Mesothelial cell of epicardium (in vitro differentiated cells): ENCODE measurements around the gene MARCHF10. TPM values are rescaled to one million over a fixed set of nuclear protein-coding genes. Genes with fewer than 3 reads are reported as not detected.

Experiments used
- DNase-seq, 2 experiments: peaks; one replicate each; pipeline ENCODE4 v3.0.0; 2021; ENCODE audit warnings: low spot score in 2 of 2; ENCODE audit not compliant: unreplicated experiment in 2 of 2
- H3K27ac Mint-ChIP-seq: 2 replicates; pipeline ENCODE4 v1.8.0; 2021; ENCODE audit warnings: mixed read lengths
- H3K27me3 Mint-ChIP-seq: 2 replicates; pipeline ENCODE4 v1.8.0; 2021; ENCODE audit warnings: low read depth, mixed read lengths
- H3K36me3 Mint-ChIP-seq: 2 replicates; pipeline ENCODE4 v1.8.0; 2021; ENCODE audit warnings: mixed read lengths
- H3K4me1 Mint-ChIP-seq: 2 replicates; pipeline ENCODE4 v1.8.0; 2021; ENCODE audit warnings: mixed read lengths
- H3K4me3 Mint-ChIP-seq: 2 replicates; pipeline ENCODE4 v1.8.0; 2021; ENCODE audit warnings: mild to moderate bottlenecking, moderate library complexity, mixed read lengths
- H3K9me3 Mint-ChIP-seq: 2 replicates; pipeline ENCODE4 v1.8.0; 2021; ENCODE audit warnings: mixed read lengths
- total RNA-seq: library from RNA; stranded (reverse); gene quantifications from 3 replicates; pipeline ENCODE4 v1.2.1, GENCODE V29; 2021
- TF ChIP-seq, protein P1 (sequence below): fragments of 200-600 bp; sonication (generic); IDR thresholded peaks from one replicate; pipeline ENCODE4 v1.5.0; 2021; ENCODE audit warnings: antibody characterized with exemption; ENCODE audit not compliant: unreplicated experiment

Gene MARCHF10
- total RNA-seq, 1 donor from 2014 or later = 1.1 TPM

DNA sequence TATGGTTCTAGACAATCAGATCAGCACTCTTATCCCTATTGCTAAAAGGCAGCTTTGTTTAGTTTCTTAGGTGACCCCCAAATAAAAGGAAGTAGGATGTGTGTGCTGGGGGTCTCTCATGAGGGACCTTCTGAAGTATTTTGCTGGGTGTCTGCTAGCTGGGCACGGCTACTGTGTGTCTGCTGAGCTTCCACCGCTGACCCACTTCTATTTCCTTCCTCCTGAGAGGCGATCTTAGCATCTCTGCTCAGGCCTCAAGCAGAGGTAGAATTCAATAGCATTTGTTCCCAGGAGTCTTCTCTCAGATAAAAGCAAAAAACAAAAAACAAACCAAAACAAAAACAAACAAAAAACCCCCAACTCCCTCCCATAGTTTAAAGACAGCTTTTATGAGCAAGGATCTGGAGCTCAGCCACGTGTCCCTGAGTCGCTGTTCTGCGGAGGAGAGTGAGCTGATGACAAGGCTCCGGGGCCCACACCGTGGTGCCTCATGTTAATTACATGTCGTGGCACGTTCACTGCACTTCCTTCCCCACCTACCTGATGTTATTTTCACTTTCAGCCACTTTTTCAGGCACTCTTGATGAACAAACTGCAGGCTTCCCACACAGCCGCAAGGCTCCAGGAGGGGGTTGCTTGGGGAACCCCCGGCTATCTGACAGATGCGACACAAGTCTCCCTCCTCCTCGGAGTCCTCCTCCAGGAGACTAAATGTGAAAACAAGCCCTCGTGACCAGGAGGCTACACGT lies 83.5 kb downstream of the MARCHF10 start:
- Mint-ChIP-seq H3K27me3 (no peaks in the 10 kb centered on the region), H3K9me3 (peaks cover 7% of the 10 kb centered on the region), H3K4me1 (peaks cover 42% of the 10 kb centered on the region), H3K36me3 (peaks cover 6% of the 10 kb centered on the region), H3K27ac (peak overlapping the region; percentile 91), H3K4me3 (no peak overlapping the region)
- TF ChIP-seq, protein P1, sequence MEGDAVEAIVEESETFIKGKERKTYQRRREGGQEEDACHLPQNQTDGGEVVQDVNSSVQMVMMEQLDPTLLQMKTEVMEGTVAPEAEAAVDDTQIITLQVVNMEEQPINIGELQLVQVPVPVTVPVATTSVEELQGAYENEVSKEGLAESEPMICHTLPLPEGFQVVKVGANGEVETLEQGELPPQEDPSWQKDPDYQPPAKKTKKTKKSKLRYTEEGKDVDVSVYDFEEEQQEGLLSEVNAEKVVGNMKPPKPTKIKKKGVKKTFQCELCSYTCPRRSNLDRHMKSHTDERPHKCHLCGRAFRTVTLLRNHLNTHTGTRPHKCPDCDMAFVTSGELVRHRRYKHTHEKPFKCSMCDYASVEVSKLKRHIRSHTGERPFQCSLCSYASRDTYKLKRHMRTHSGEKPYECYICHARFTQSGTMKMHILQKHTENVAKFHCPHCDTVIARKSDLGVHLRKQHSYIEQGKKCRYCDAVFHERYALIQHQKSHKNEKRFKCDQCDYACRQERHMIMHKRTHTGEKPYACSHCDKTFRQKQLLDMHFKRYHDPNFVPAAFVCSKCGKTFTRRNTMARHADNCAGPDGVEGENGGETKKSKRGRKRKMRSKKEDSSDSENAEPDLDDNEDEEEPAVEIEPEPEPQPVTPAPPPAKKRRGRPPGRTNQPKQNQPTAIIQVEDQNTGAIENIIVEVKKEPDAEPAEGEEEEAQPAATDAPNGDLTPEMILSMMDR = no peak
- DNase-seq = no peak

DNA sequence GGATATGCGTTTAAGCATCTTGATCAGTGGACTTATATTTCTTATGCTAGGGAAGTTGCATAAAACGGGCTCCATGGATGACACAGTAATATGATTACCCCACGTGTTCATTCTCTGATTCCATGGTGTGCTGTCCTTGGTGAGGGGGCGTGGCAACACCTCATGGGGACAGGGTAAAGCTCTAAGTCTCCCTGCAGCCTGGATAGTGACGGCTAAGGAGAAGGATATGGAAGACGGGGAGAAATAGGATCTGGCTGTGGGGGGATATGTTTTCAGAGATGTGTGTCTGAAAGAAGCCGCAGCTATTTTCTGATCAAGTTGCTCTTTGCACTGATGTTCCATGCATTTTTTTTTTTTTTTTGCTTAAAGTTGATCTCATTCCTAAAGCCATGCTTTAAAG lies 84.3 kb downstream of the MARCHF10 start:
- Mint-ChIP-seq H3K36me3 (peaks cover 9% of the 10 kb centered on the region), H3K9me3 (peaks cover 11% of the 10 kb centered on the region), H3K4me1 (peaks cover 44% of the 10 kb centered on the region), H3K4me3 (no peak overlapping the region), H3K27me3 (no peaks in the 10 kb centered on the region), H3K27ac (peak overlapping the region; percentile 55)
- TF ChIP-seq, protein P1 = no peak
- DNase-seq = no peak

DNA sequence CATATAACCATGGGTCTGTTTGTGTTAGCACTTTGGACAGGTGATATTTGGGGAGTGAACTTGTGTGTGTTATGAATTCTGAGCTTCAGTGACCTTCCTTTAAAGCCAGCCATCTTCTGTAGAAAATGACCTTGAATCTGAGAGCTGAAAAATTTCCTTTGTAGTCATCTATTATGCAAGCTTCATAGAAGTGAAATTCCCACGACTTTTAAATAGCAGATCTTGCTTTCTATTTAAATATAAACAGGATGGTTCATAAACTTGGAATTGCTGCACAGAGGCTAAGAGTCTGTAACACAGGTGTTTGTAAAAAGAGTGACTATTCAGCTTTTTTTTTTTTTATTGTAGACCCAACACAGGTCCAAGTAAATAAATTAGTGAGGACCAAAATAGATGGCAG lies 85.5 kb downstream of the MARCHF10 start:
- no peak overlapping the region for H3K4me3 Mint-ChIP-seq
- H3K36me3 Mint-ChIP-seq = peaks cover 9% of the 10 kb centered on the region
- peaks cover 51% of the 10 kb centered on the region for H3K4me1 Mint-ChIP-seq
- no peak for DNase-seq
- TF ChIP-seq, protein P1 = no peak
- peaks cover 11% of the 10 kb centered on the region for H3K9me3 Mint-ChIP-seq
- no peaks in the 10 kb centered on the region for H3K27me3 Mint-ChIP-seq
- H3K27ac Mint-ChIP-seq = peak overlapping the region; percentile 64

DNA sequence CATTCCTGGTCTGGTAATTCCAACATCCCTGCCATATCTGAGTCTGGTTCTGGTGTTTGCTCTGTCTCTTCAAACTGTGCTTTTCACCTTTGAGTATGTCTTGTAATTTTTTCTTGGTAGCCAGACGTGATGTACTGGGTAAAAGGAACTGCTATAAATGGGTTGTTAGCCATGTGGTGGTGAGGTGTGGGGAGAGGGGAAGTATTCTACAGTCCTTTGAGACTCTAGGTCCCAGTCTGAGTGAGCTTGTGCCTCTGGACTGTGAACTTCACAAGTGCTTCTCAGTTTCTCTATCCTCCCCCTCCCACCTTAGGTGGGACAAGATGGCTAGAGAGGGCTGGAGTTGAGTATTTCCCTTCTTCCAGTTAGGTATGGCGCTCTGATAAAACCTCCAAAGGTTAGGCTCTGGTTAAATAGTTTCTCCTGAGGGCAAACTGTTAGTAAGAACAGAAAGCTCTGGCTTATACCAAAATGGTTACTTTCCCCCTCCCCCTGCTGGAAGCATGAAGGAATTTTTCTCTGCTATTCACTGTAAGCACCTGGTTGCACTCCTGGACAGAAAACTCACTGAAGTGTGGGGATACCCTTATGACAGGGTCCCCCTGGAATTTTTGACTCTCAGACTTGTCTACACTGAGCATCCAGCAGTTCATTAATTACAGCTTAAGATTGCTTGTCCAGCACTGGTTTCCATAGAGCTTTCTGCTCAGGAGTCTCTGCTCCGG lies 87.8 kb downstream of the MARCHF10 start:
- DNase-seq = no peak
- H3K36me3 Mint-ChIP-seq = peaks cover 9% of the 10 kb centered on the region
- H3K27me3 Mint-ChIP-seq = no peaks in the 10 kb centered on the region
- H3K4me1 Mint-ChIP-seq = peaks cover 38% of the 10 kb centered on the region
- H3K27ac Mint-ChIP-seq = no peak overlapping the region
- H3K9me3 Mint-ChIP-seq = peaks cover 11% of the 10 kb centered on the region
- H3K4me3 Mint-ChIP-seq = no peak overlapping the region
- TF ChIP-seq, protein P1 = no peak

DNA sequence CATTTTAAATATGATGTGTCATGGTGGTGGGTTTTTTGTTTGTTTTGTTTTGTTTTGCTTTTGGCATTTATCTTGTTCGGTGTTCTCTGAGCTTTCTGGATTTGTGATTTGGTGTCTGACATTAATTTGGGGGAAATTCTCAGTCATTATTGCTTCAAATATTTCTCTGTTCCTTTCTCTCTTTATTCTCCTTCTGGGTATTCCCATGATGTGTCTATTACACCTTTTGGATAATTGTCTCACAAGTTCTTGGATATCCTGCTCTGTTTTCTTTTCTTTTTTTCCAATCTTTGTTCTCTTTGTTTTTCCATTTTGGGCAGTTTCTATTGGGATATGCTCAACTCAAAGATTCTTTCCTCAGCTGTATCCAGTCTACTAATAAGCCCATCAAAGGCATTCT lies 88.5 kb downstream of the MARCHF10 start:
- H3K27ac Mint-ChIP-seq = no peak overlapping the region
- peaks cover 9% of the 10 kb centered on the region for H3K36me3 Mint-ChIP-seq
- no peak overlapping the region for H3K4me3 Mint-ChIP-seq
- peaks cover 31% of the 10 kb centered on the region for H3K4me1 Mint-ChIP-seq
- no peak for DNase-seq
- TF ChIP-seq, protein P1 = no peak
- H3K9me3 Mint-ChIP-seq = peaks cover 11% of the 10 kb centered on the region
- no peaks in the 10 kb centered on the region for H3K27me3 Mint-ChIP-seq
